PC-9 (cell line): ENCODE data around the gene UBN2. TPM values are rescaled to one million over a fixed set of nuclear protein-coding genes. Genes with fewer than 3 reads are reported as not detected.

Experiments
- BruUV-seq: library from RNA; stranded (reverse); fragments of 400-500 nt; replicated peaks from 2 replicates; lab custom pipeline; 2021; lab: Mats Ljungman, UMichigan
- CTCF ChIA-PET: fragments of 300-600 bp; sonication (Branson Sonifier 250); formaldehyde crosslinking; loops from one replicate; lab custom pipeline; 2022; ENCODE audit warnings: antibody characterized with exemption; lab: Charles Lee
- POLR2A ChIA-PET: fragments of 300-600 bp; sonication (Branson Sonifier 250); formaldehyde crosslinking; loops from one replicate; lab custom pipeline; 2022; ENCODE audit warnings: antibody characterized with exemption; ENCODE audit not compliant: unreplicated experiment; lab: Charles Lee
- DNase-seq, 2 experiments: peaks; one replicate each; pipeline versions ENCODE4 v3.0.0 to v3.0.0-alpha.2; 2015 to 2022; ENCODE audit warnings: mixed read lengths in 1 of 2
- H2AFZ ChIP-seq: fragments of 200-600 bp; sonication (generic); 2 replicates; pipeline ENCODE4 v1.8.1; 2017; ENCODE audit warnings: antibody characterized with exemption
- H3F3A ChIP-seq: fragments of 200-600 bp; sonication (generic); 2 replicates; pipeline ENCODE4 v1.8.1; 2017; ENCODE audit warnings: antibody characterized with exemption, mild to moderate bottlenecking, low read depth; ENCODE audit not compliant: insufficient read depth
- H3K27ac ChIP-seq: fragments of 200-600 bp; sonication (generic); 2 replicates; pipeline ENCODE4 v1.6.1; 2016; ENCODE audit warnings: mixed run types
- H3K27me3 ChIP-seq: fragments of 200-600 bp; sonication (generic); 2 replicates; pipeline ENCODE4 v1.6.1; 2016; ENCODE audit warnings: low read depth, mixed run types; ENCODE audit not compliant: insufficient read depth
- H3K36me3 ChIP-seq: fragments of 200-600 bp; sonication (generic); 2 replicates; pipeline ENCODE4 v1.6.1; 2016; ENCODE audit warnings: low read depth, mixed run types
- H3K4me1 ChIP-seq: fragments of 200-600 bp; sonication (generic); replicated peaks from 2 replicates; pipeline ENCODE4 v1.6.1; 2016; ENCODE audit warnings: mixed run types; ENCODE audit not compliant: insufficient read depth
- H3K4me2 ChIP-seq: fragments of 200-600 bp; sonication (generic); 2 replicates; pipeline ENCODE4 v1.6.1; 2017; ENCODE audit warnings: mixed run types
- H3K4me3 ChIP-seq: fragments of 200-600 bp; sonication (generic); 2 replicates; pipeline ENCODE4 v1.6.1; 2016; ENCODE audit warnings: mixed run types
- H3K79me2 ChIP-seq: fragments of 200-600 bp; sonication (generic); 2 replicates; pipeline ENCODE4 v1.6.1; 2017; ENCODE audit warnings: low read depth, mixed run types
- H3K9me2 ChIP-seq: fragments of 200-600 bp; sonication (generic); 2 replicates; pipeline ENCODE4 v1.8.1; 2017; ENCODE audit warnings: mild to moderate bottlenecking; ENCODE audit not compliant: insufficient read depth
- H3K9me3 ChIP-seq: fragments of 200-600 bp; sonication (generic); 2 replicates; pipeline ENCODE4 v1.8.1; 2016; ENCODE audit warnings: low read depth; ENCODE audit not compliant: insufficient read depth
- H4K20me1 ChIP-seq: fragments of 200-600 bp; sonication (generic); 2 replicates; pipeline ENCODE4 v1.8.1; 2017; ENCODE audit not compliant: insufficient read depth
- EZH2 ChIP-seq: fragments of 200-600 bp; sonication (generic); IDR thresholded peaks from 2 replicates; pipeline ENCODE4 v1.8.0; 2017; ENCODE audit warnings: antibody characterized with exemption, low read depth
- intact Hi-C: fragments of 100-400 bp; cut with micrococcal nuclease; formaldehyde crosslinking; loops from one replicate; pipeline ENCODE4 v1.10.0; 2022; ENCODE audit not compliant: unreplicated experiment
- total RNA-seq: library from RNA; stranded (reverse); gene quantifications from 2 replicates; pipeline ENCODE4 v1.2.3, GENCODE V29; 2021
- TF ChIP-seq, protein P1 (sequence below): fragments of 200-600 bp; sonication (generic); conservative IDR thresholded peaks from 2 replicates; pipeline ENCODE4 v1.6.1; 2017; ENCODE audit warnings: mixed run types, antibody characterized with exemption, mild to moderate bottlenecking, moderate library complexity

The UBN2 gene
- total RNA-seq, 1 experiment from 2014 or later = 34.1 TPM

DNA sequence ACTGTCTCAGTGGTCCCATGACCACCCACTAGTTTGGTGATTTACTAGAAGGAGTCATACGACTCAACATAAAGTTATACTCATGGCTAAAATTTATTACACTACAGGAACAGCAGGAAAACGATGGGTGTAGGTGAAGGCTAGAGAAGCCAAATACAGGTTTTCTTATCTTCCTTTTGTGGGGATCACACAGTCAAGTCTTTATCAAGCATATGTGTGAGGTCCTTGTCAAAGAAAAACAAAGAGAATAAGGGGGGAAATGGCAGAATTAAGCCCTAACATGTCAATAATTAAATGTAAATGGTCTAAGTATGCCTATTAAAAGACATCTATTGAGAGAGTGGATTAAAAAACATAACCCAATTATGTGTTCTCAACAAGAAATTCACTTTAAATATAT, 47.8 kb upstream of the UBN2 start:
- no peaks in the 10 kb centered on the region for H3F3A ChIP-seq
- H3K36me3 ChIP-seq = peaks cover 8% of the 10 kb centered on the region
- H3K79me2 ChIP-seq = no peaks in the 10 kb centered on the region
- H2AFZ ChIP-seq = no peak overlapping the region
- DNase-seq = no peak
- no peak overlapping the region for H3K4me3 ChIP-seq
- H3K9me3 ChIP-seq = no peaks in the 10 kb centered on the region
- no peak overlapping the region for H3K27ac ChIP-seq
- TF ChIP-seq, protein P1, sequence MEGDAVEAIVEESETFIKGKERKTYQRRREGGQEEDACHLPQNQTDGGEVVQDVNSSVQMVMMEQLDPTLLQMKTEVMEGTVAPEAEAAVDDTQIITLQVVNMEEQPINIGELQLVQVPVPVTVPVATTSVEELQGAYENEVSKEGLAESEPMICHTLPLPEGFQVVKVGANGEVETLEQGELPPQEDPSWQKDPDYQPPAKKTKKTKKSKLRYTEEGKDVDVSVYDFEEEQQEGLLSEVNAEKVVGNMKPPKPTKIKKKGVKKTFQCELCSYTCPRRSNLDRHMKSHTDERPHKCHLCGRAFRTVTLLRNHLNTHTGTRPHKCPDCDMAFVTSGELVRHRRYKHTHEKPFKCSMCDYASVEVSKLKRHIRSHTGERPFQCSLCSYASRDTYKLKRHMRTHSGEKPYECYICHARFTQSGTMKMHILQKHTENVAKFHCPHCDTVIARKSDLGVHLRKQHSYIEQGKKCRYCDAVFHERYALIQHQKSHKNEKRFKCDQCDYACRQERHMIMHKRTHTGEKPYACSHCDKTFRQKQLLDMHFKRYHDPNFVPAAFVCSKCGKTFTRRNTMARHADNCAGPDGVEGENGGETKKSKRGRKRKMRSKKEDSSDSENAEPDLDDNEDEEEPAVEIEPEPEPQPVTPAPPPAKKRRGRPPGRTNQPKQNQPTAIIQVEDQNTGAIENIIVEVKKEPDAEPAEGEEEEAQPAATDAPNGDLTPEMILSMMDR = no peak
- no peak for TF ChIP-seq EZH2
- no peaks in the 10 kb centered on the region for H3K9me2 ChIP-seq
- POLR2A ChIA-PET = no interaction called here
- no peaks in the 10 kb centered on the region for H3K4me1 ChIP-seq
- no peaks in the 10 kb centered on the region for H3K27me3 ChIP-seq
- H3K4me2 ChIP-seq = no peak overlapping the region
- H4K20me1 ChIP-seq = no peaks in the 10 kb centered on the region
- no TSS peak for BruUV-seq
- intact Hi-C loops = no loop called here
- CTCF ChIA-PET = no interaction called here

DNA sequence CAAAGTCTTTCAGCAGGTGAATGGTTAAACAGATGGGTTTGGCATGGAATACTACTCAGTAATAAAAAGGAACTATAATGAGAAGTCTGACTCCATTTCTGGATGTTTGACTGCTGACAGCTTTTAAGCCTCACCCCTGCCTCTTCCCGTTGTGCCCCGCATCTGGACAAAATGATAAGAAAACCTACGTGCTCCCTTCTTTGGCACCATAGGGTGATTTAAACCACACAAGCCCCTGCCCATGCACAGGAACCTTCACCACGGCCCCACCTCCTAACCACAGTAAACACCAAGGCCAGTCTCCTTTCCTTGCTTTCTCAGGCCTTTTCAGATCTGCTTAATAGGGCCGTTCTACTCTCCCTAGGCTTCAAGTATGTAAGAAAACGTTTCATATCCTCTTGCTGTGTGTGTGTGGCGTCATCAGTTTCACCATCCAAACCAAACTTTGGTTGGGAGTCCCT, 47.1 kb upstream of the UBN2 start:
- no peaks in the 10 kb centered on the region for H3K79me2 ChIP-seq
- H3K9me3 ChIP-seq = no peaks in the 10 kb centered on the region
- H4K20me1 ChIP-seq = no peaks in the 10 kb centered on the region
- POLR2A ChIA-PET = no interaction called here
- no peak overlapping the region for H3K4me3 ChIP-seq
- CTCF ChIA-PET = no interaction called here
- no TSS peak for BruUV-seq
- no peak overlapping the region for H2AFZ ChIP-seq
- no peak overlapping the region for H3K27ac ChIP-seq
- H3K36me3 ChIP-seq = peaks cover 8% of the 10 kb centered on the region
- H3K9me2 ChIP-seq = no peaks in the 10 kb centered on the region
- DNase-seq = no peak
- intact Hi-C loops = no loop called here
- TF ChIP-seq EZH2 = no peak
- TF ChIP-seq, protein P1 = no peak
- no peak overlapping the region for H3K4me2 ChIP-seq
- no peaks in the 10 kb centered on the region for H3K4me1 ChIP-seq
- H3F3A ChIP-seq = no peaks in the 10 kb centered on the region
- no peaks in the 10 kb centered on the region for H3K27me3 ChIP-seq

DNA sequence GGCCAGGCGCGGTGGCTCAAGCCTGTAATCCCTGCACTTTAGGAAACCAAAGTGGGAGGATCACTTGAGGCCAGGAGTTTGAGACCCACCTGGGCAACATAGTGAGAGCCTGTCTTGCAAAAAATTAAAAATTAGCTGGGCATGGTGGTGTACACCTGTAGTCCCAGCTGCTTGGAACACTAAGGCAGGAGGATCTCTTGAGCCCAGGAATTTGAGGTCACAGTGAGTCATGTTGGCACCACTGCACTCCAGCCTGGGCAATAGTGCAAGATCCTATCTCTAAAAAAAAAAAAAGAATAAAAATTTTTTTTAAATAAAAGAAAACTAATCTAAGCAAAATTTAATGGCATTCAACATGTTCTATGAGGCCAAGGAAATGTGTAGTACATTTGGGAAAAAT, 44.9 kb upstream of the UBN2 start:
- no peak for TF ChIP-seq EZH2
- TF ChIP-seq, protein P1 = no peak
- BruUV-seq = no TSS peak
- H4K20me1 ChIP-seq = no peaks in the 10 kb centered on the region
- no peaks in the 10 kb centered on the region for H3K79me2 ChIP-seq
- POLR2A ChIA-PET = no interaction called here
- no peaks in the 10 kb centered on the region for H3K27me3 ChIP-seq
- no peak overlapping the region for H3K4me2 ChIP-seq
- H3K36me3 ChIP-seq = peaks cover 5% of the 10 kb centered on the region
- H3K9me3 ChIP-seq = no peaks in the 10 kb centered on the region
- H3F3A ChIP-seq = no peaks in the 10 kb centered on the region
- no peaks in the 10 kb centered on the region for H3K9me2 ChIP-seq
- H3K27ac ChIP-seq = no peak overlapping the region
- no peak overlapping the region for H2AFZ ChIP-seq
- CTCF ChIA-PET = no interaction called here
- no peaks in the 10 kb centered on the region for H3K4me1 ChIP-seq
- no peak for DNase-seq
- H3K4me3 ChIP-seq = no peak overlapping the region
- intact Hi-C loops = no loop called here
